Lung (tissue), 12 donors: ENCODE measurements around the gene PTPRB. TPM values are rescaled to one million over a fixed set of nuclear protein-coding genes. Genes with fewer than 3 reads are reported as not detected.

Source experiments
- ATAC-seq: fragments of 200-7000 bp; cut with Tn5 transposase; one replicate; pipeline ENCODE4 v1.9.1; 2020; ENCODE audit warnings: moderate number of reproducible peaks; ENCODE audit not compliant: insufficient read depth, low FRiP score
- DNase-seq, 3 donors: peaks; one replicate each; pipeline ENCODE4 v3.0.0-alpha.2; 2013 to 2017
- H3K27ac ChIP-seq, 2 donors: one replicate each; pipeline ENCODE4 v1.5.1; 2013; ENCODE audit warnings: mild to moderate bottlenecking in 2 of 2, moderate library complexity in 2 of 2, control low read depth in 1 of 2, inconsistent platforms in 1 of 2, low read depth in 1 of 2, low read length in 1 of 2
- H3K27me3 ChIP-seq, 3 donors: one replicate each; pipeline ENCODE4 v1.5.1; 2013; ENCODE audit warnings: low read length in 2 of 3; ENCODE audit not compliant: control insufficient read depth in 3 of 3, insufficient read depth in 3 of 3
- H3K36me3 ChIP-seq, 4 donors: one replicate each; pipeline ENCODE4 v1.5.1; 2013; ENCODE audit warnings: low read length in 4 of 4, mild to moderate bottlenecking in 1 of 4, moderate library complexity in 1 of 4; ENCODE audit not compliant: control insufficient read depth in 4 of 4, insufficient read depth in 4 of 4
- H3K4me1 ChIP-seq, 5 donors: one replicate each; pipeline ENCODE4 v1.5.1; 2013; ENCODE audit warnings: low read length in 5 of 5, mild to moderate bottlenecking in 2 of 5, moderate library complexity in 1 of 5; ENCODE audit not compliant: control insufficient read depth in 5 of 5, insufficient read depth in 5 of 5
- H3K4me3 ChIP-seq: one replicate; pipeline ENCODE4 v1.5.1; 2013; ENCODE audit warnings: mild to moderate bottlenecking, control low read depth, moderate library complexity
- H3K9ac ChIP-seq, 2 donors: one replicate each; pipeline ENCODE4 v1.5.1; 2013; ENCODE audit warnings: low read length in 2 of 2, control low read depth in 1 of 2; ENCODE audit not compliant: insufficient read depth in 1 of 2
- H3K9me3 ChIP-seq, 4 donors: one replicate each; pipeline ENCODE4 v1.5.1; 2013; ENCODE audit warnings: low read length in 3 of 4, mild to moderate bottlenecking in 1 of 4, moderate library complexity in 1 of 4; ENCODE audit not compliant: control insufficient read depth in 4 of 4, insufficient read depth in 3 of 4
- WGBS, 2 donors: extraction: QIAGEN DNeasy Blood & Tissue Kit; methylation state at CpG; one replicate each; pipeline ENCODE4 v1.1.7; 2013; 5-methylcytosine and 5-hydroxymethylcytosine counted together
- polyA plus RNA-seq, 2 donors: library from polyadenylated mRNA; stranded (reverse); fragments of 200-250 nt; gene quantifications; one replicate each; pipeline ENCODE4 v1.2.1, GENCODE V29; 2013
- total RNA-seq, 2 donors: library from RNA; depleted of rRNA in 1 of 2; stranded (reverse); fragments of >200 nt in 1 of 2; gene quantifications; one replicate each; pipeline ENCODE4 v1.2.1, GENCODE V29; 2014 to 2021
- TF ChIP-seq, protein P1 (sequence below): IDR thresholded peaks from 2 replicates; pipeline ENCODE4 v1.5.1; 2012; ENCODE audit warnings: mild to moderate bottlenecking; ENCODE audit errors: control extremely low read depth, extremely low read depth
- donor health status: control.
- donor health status: control.
- donor health status: Bipolar disorder and iron deficiency.
- donor health status: healthy.
- donor health status: DM: yes; HTN: yes; CAD: no.

Gene PTPRB
- total and polyA plus RNA-seq, 4 donors, result 15.5 to 93.6 (median 47.9) TPM

DNA sequence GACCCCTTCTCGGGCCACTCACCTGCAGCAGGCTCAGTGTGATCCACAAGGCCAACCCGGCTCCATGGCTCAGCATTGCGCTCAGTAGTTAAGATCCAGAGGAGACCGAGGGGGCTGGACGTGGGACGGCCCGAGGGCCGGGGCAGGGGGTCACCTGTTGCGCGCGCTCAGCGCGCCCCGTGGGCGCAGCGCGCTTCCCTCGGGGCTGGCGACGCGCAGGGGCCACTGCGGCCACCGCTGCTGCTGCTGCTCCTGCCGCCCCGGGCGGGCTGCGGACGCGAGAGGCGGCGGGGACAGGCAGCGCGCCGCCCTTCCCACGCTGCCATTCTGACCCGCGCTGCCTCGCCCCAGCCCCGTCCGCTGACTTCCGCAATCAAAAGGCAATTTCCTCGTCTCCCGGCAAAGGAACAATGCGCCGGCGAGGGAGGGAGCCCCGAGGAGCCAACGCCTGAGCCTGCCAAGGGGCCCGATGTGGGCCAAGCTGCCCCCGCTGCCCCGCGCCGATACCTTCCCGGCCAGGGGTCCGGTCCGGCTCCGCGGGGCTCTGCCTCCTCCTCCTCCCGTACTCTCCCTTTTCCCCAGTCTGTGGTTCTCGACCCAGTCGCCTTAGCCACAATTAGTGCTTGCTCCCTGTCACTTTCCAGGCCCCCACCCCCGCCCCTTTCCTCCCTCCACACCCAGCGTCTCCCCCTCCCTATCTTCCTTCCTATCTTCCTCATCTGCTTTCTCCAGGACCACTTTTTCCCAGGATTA, 27.3 kb downstream of the PTPRB start:
- no peaks in the 10 kb centered on the region for H3K9me3 ChIP-seq
- DNase-seq (peak; percentile 39 to 72 (median 54)), ATAC-seq (peak; percentile 83)
- peaks cover 0 to 4% (median 0%) of the 10 kb centered on the region in 3 donors for H3K27me3 ChIP-seq
- H3K36me3 ChIP-seq, result no peaks in the 10 kb centered on the region
- H3K27ac ChIP-seq, result peak overlapping the region; percentile 71 to 81
- H3K9ac ChIP-seq, result no peak overlapping the region
- peaks cover 0 to 10% (median 0%) of the 10 kb centered on the region in 5 donors for H3K4me1 ChIP-seq
- 0 to 1% methylated on average over 51 to 63 of the region's 63 CpGs for WGBS, 2 donors
- peak overlapping the region; percentile 46 for H3K4me3 ChIP-seq
- TF ChIP-seq, protein P1, sequence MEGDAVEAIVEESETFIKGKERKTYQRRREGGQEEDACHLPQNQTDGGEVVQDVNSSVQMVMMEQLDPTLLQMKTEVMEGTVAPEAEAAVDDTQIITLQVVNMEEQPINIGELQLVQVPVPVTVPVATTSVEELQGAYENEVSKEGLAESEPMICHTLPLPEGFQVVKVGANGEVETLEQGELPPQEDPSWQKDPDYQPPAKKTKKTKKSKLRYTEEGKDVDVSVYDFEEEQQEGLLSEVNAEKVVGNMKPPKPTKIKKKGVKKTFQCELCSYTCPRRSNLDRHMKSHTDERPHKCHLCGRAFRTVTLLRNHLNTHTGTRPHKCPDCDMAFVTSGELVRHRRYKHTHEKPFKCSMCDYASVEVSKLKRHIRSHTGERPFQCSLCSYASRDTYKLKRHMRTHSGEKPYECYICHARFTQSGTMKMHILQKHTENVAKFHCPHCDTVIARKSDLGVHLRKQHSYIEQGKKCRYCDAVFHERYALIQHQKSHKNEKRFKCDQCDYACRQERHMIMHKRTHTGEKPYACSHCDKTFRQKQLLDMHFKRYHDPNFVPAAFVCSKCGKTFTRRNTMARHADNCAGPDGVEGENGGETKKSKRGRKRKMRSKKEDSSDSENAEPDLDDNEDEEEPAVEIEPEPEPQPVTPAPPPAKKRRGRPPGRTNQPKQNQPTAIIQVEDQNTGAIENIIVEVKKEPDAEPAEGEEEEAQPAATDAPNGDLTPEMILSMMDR, result no peak

DNA sequence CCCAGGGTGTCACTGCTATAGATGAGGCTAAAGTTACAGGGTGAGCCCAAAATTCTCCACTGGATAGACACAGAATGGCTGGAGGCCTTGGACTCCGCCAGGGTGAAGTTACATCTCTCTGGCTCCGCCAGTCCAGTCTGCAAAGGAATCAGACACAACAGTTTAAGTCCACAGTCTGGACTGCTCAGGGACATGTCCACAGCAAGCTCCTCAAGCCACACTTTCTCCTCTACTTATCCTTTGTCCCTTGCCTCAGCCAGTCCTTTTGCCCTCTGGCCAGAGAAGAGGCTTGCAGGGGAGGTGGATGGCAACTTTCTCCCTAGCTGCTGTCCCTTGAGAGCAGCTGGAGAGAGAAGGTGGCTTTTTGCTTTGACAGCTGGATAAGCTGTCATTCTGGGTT, 28.0 kb downstream of the PTPRB start:
- DNase-seq (no peak), ATAC-seq (no peak)
- peak overlapping the region; percentile 71 to 81 for H3K27ac ChIP-seq
- TF ChIP-seq, protein P1, result no peak
- H3K27me3 ChIP-seq, result peaks cover 0 to 4% (median 0%) of the 10 kb centered on the region in 3 donors
- WGBS, 2 donors, result 74% methylated on average over 2 of the region's 2 CpGs
- H3K9me3 ChIP-seq, result no peaks in the 10 kb centered on the region
- H3K4me1 ChIP-seq, result peaks cover 0 to 7% (median 0%) of the 10 kb centered on the region in 5 donors
- H3K9ac ChIP-seq, result peak overlapping the region in 1 of 2 donors; percentile 17
- peak overlapping the region; percentile 46 for H3K4me3 ChIP-seq
- no peaks in the 10 kb centered on the region for H3K36me3 ChIP-seq

DNA sequence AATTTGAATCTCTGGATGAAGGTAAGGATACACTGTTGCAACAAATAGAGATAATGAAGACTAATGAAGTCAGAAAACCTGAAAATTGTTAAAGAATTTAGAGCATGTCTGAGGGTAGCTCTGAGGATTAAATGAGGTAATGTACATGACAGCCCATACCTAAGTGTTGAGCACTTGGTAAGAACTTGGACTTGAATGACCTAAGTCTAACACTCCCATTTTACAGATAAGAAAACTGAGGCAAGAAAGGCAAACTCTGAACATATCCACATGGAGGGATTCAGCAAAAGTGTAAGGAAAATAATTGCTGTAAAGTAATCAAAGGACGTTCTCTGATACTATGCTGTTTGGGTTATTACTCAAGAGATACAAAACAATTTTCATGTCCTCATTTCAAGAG, 29.0 kb downstream of the PTPRB start:
- no peak overlapping the region for H3K4me3 ChIP-seq
- DNase-seq, result no peak
- WGBS, 2 donors, result 75 to 81% methylated on average over 1 of the region's 1 CpG

More for the DNA sequence above, 29.0 kb downstream of the PTPRB start:
- H3K36me3 ChIP-seq, result no peaks in the 10 kb centered on the region
- H3K4me1 ChIP-seq, result peaks cover 0 to 7% (median 0%) of the 10 kb centered on the region in 5 donors
- peaks cover 0 to 4% (median 0%) of the 10 kb centered on the region in 3 donors for H3K27me3 ChIP-seq
- no peak overlapping the region for H3K9ac ChIP-seq
- TF ChIP-seq, protein P1, result no peak
- H3K9me3 ChIP-seq, result no peaks in the 10 kb centered on the region
- peak overlapping the region in 1 of 2 donors; percentile 26 for H3K27ac ChIP-seq
- no peak for ATAC-seq
